Vagina (tissue), 2 donors: ENCODE data around the gene CD52. TPM values are rescaled to one million over a fixed set of nuclear protein-coding genes. Genes with fewer than 3 reads are reported as not detected.
A peak's percentile ranks its signal among the peaks of the same experiment; 100 is the strongest.
"Not testable (repeated sequence)": the region's sequence is repeated elsewhere in the genome, so short reads cannot be mapped to it uniquely, and the experiment has no call there.

Experiments
- DNase-seq, 2 donors: peaks; one replicate each; pipeline ENCODE4 v3.0.0-alpha.2; 2017; ENCODE audit errors: extremely low spot score in 2 of 2
- H3K27ac ChIP-seq: fragments of 200-600 bp; sonication (generic); one replicate; pipeline ENCODE4 v1.5.1; 2019
- H3K27me3 ChIP-seq: fragments of 200-600 bp; sonication (generic); one replicate; pipeline ENCODE4 v1.5.1; 2019
- H3K36me3 ChIP-seq, 2 donors: fragments of 200-600 bp; sonication (generic); one replicate each; pipeline ENCODE4 v1.5.1; 2017 to 2019
- H3K4me1 ChIP-seq: fragments of 200-600 bp; sonication (generic); one replicate; pipeline ENCODE4 v1.5.1; 2019
- H3K4me3 ChIP-seq, 2 donors: fragments of 200-600 bp; sonication (generic); 1 replicate in 1 of 2; 2 replicates in 1 of 2; pipeline ENCODE4 v1.5.1; 2016 to 2019
- H3K9me3 ChIP-seq: fragments of 200-600 bp; sonication (generic); one replicate; pipeline ENCODE4 v1.5.1; 2019
- CTCF ChIP-seq, 3 experiments: fragments of 450-650 bp in 2 of 3; fragments of 200-600 bp in 1 of 3; sonication (generic) in 1 of 3; IDR thresholded peaks; one replicate each; pipeline ENCODE4 v1.5.1; 2017 to 2019; ENCODE audit warnings: antibody characterized with exemption in 3 of 3, mild to moderate bottlenecking in 2 of 3, moderate library complexity in 2 of 3
- POLR2A ChIP-seq, 2 donors: fragments of 450-650 bp; IDR thresholded peaks; one replicate each; pipeline ENCODE4 v1.6.1; 2017; ENCODE audit warnings: antibody characterized with exemption in 2 of 2, mild to moderate bottlenecking in 2 of 2, moderate library complexity in 2 of 2
- POLR2AphosphoS5 ChIP-seq, 2 donors: sonication (generic); formaldehyde crosslinking; IDR thresholded peaks; one replicate each; pipeline ENCODE4 v1.9.0; 2017; ENCODE audit warnings: antibody characterized with exemption in 2 of 2, mild to moderate bottlenecking in 2 of 2, low read depth in 1 of 2; ENCODE audit not compliant: insufficient read depth in 1 of 2
- intact Hi-C: fragments of 100-400 bp; cut with DNase I; formaldehyde crosslinking; loops from one replicate; pipeline ENCODE4 v1.15.1; 2023
- total RNA-seq: library from RNA; depleted of rRNA; stranded (reverse); fragments of >200 nt; gene quantifications from one replicate; pipeline ENCODE4 v1.2.3, GENCODE V29; 2016

Gene CD52
- total RNA-seq, 1 donor from 2014 or later, result 8.1 TPM

DNA sequence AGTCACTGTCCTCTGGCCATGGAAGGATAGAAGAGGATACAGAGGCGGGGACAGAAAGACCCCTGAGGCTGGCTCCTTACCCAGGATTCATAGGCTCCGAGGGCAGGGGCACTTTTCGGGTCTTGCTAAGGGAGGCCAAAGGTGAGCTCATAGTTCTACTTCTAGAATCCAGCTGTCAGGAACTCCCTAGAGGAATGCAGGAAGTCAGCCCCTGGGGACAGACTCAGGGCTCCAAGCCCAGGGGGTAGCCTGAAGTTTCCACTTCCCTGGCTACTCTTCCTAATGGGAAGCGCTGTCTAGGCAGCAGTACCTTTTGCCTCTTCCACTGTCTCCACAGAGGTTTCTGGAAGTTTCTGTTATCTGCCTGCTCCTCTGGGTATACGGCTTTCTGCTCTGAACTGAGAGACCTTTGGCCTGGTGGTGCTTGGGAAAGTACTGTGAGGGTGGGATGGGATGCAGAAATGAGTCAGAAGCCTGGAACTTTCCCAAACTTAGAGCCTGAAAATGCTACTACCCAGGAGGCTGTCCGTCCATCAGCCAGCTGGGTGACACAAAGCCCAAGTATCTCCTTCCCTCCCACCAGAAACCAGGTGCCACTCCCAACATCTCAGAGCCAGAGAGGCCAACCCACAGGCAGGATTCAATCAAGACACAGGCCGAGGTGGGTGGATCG is 14.9 kb upstream of the CD52 start:
- no peaks in the 10 kb centered on the region for H3K36me3 ChIP-seq
- no peak overlapping the region for H3K4me3 ChIP-seq
- DNase-seq, result no peak
- intact Hi-C loops, result no loop called here
- no peaks in the 10 kb centered on the region for H3K27me3 ChIP-seq
- peak overlapping the region; percentile 30 for H3K27ac ChIP-seq
- no peaks in the 10 kb centered on the region for H3K9me3 ChIP-seq
- TF ChIP-seq POLR2A (IDR thresholded peaks at IDR 0.05) (no peak), CTCF (IDR thresholded peaks at IDR 0.05) (no peak), POLR2AphosphoS5 (IDR thresholded peaks at IDR 0.05; ENCODE audit: insufficient read depth in 1 of 2, low read depth in 1 of 2) (no peak)
- peaks cover 16% of the 10 kb centered on the region for H3K4me1 ChIP-seq

- no peak for DNase-seq
- peak overlapping the region; percentile 42 for H3K27ac ChIP-seq
- peak overlapping the region; percentile 76 to 86 for H3K4me3 ChIP-seq
- no peaks in the 10 kb centered on the region for H3K36me3 ChIP-seq
- intact Hi-C loops, result no loop called here
- TF ChIP-seq POLR2AphosphoS5 (IDR thresholded peaks at IDR 0.05; ENCODE audit: insufficient read depth in 1 of 2, low read depth in 1 of 2) (no peak), CTCF (IDR thresholded peaks at IDR 0.05) (no peak), POLR2A (IDR thresholded peaks at IDR 0.05) (no peak)
- peaks cover 16% of the 10 kb centered on the region for H3K4me1 ChIP-seq
- no peaks in the 10 kb centered on the region for H3K9me3 ChIP-seq
- H3K27me3 ChIP-seq, result no peaks in the 10 kb centered on the region
Observed at GRCh38 chr1:26305667-26306289, 12.0 kb upstream of the CD52 start.

GRCh38 chr1:26306290-26307229 is 11.2 kb upstream of the CD52 start, which contains the start of gene UBXN11:
Gene UBXN11, minus strand, starts transcription at chr1:26306636. Its CDS starts 3,753 bp downstream, at chr1:26302883.
- H3K36me3 ChIP-seq, result no peaks in the 10 kb centered on the region
- intact Hi-C loops, result no loop called here
- no peaks in the 10 kb centered on the region for H3K27me3 ChIP-seq
- H3K27ac ChIP-seq, result peak within 1 kb of the TSS; percentile 42
- H3K4me3 ChIP-seq, result peak within 1 kb of the TSS; percentile 76 to 86
- TF ChIP-seq CTCF (IDR thresholded peaks at IDR 0.05), result no peak
- peak; percentile 27 to 28 for TF ChIP-seq POLR2AphosphoS5 (IDR thresholded peaks at IDR 0.05; ENCODE audit: insufficient read depth in 1 of 2, low read depth in 1 of 2)
- TF ChIP-seq POLR2A (IDR thresholded peaks at IDR 0.05), result no peak
- DNase-seq, result no peak
- no peaks in the 10 kb centered on the region for H3K9me3 ChIP-seq
- peaks cover 16% of the 10 kb centered on the region for H3K4me1 ChIP-seq

- Histone ChIP-seq H3K27me3 (no peaks in the 10 kb centered on the region), H3K4me1 (peaks cover 16% of the 10 kb centered on the region), H3K27ac (no peak overlapping the region), H3K4me3 (no peak overlapping the region), H3K9me3 (no peaks in the 10 kb centered on the region), H3K36me3 (no peaks in the 10 kb centered on the region)
- no peak for TF ChIP-seq POLR2AphosphoS5 (IDR thresholded peaks at IDR 0.05; ENCODE audit: insufficient read depth in 1 of 2, low read depth in 1 of 2)
- DNase-seq, result no peak
- intact Hi-C loops, result no loop called here
Observed at GRCh38 chr1:26307363-26307781, 10.4 kb upstream of the CD52 start.

GRCh38 chr1:26307966-26308899 is 9.5 kb upstream of the CD52 start:
- H3K27ac ChIP-seq, DNase-seq, H3K36me3 ChIP-seq, intact Hi-C loops, H3K27me3 ChIP-seq, H3K9me3 ChIP-seq, H3K4me3 ChIP-seq: not testable (repeated sequence)
- H3K4me1 ChIP-seq, result peaks cover 16% of the 10 kb centered on the region
